HFFc6 (cell line): ENCODE results near the gene TSSK3. TPM values are rescaled to one million over a fixed set of nuclear protein-coding genes. Genes with fewer than 3 reads are reported as not detected.
A peak's percentile ranks its signal among the peaks of the same experiment; 100 is the strongest.

Experiments
- DNase-seq: peaks from one replicate; pipeline ENCODE4 v3.0.0-alpha.2; 2018
- H3K27ac Mint-ChIP-seq: 2 replicates; pipeline ENCODE4 v1.8.0; 2020; ENCODE audit warnings: mild to moderate bottlenecking, mixed read lengths
- H3K27me3 Mint-ChIP-seq: 2 replicates; pipeline ENCODE4 v1.8.0; 2021; ENCODE audit warnings: mild to moderate bottlenecking, moderate library complexity, mixed read lengths; ENCODE audit not compliant: insufficient read depth
- H3K36me3 Mint-ChIP-seq: 2 replicates; pipeline ENCODE4 v1.8.0; 2021; ENCODE audit warnings: low read depth, mixed read lengths
- H3K4me1 Mint-ChIP-seq: 2 replicates; pipeline ENCODE4 v1.8.0; 2020; ENCODE audit warnings: low read depth, mixed read lengths
- H3K4me3 Mint-ChIP-seq: 2 replicates; pipeline ENCODE4 v1.8.0; 2020; ENCODE audit warnings: mild to moderate bottlenecking, moderate library complexity, mixed read lengths
- H3K9me3 Mint-ChIP-seq: 2 replicates; pipeline ENCODE4 v1.8.0; 2020; ENCODE audit warnings: mild to moderate bottlenecking, mixed read lengths
- CTCF ChIP-seq: fragments of 200-600 bp; sonication (generic); IDR thresholded peaks from 2 replicates; pipeline ENCODE4 v1.5.0; 2021; ENCODE audit warnings: antibody characterized with exemption, mild to moderate bottlenecking
- total RNA-seq, 6 experiments: library from RNA; stranded (reverse); fragmentation: NEBNext Ultra II Directional; extraction: Animal tissue kit (Norgen Biotek cat#: 25700); gene quantifications; 2 replicates in 1 of 6; 3 replicates in 5 of 6; pipeline ENCODE4 v1.2.3, GENCODE V29; 2021

Gene TSSK3
- total RNA-seq, 6 experiments from 2014 or later, result 0.38 to 1.2 (median 0.72) TPM

- Mint-ChIP-seq H3K36me3 (peaks cover 18% of the 10 kb centered on the region; the same call in 1 of the 2 replicates), H3K4me3 (no peak overlapping the region), H3K27ac (no peak overlapping the region), H3K9me3 (no peaks in the 10 kb centered on the region), H3K27me3 (peaks cover 3% of the 10 kb centered on the region), H3K4me1 (peaks cover 17% of the 10 kb centered on the region)
- DNase-seq, result no peak
- TF ChIP-seq CTCF, result no peak
Measured at GRCh38 chr1:32333251-32333963, 28.9 kb upstream of the TSSK3 start.

GRCh38 chr1:32334274-32334861 is 28.0 kb upstream of the TSSK3 start:
- peaks cover 17% of the 10 kb centered on the region; the same call in 1 of the 2 replicates for H3K36me3 Mint-ChIP-seq
- H3K4me1 Mint-ChIP-seq, result peaks cover 25% of the 10 kb centered on the region
- DNase-seq, result no peak
- H3K27me3 Mint-ChIP-seq, result peaks cover 3% of the 10 kb centered on the region
- no peak for TF ChIP-seq CTCF
- H3K9me3 Mint-ChIP-seq, result no peaks in the 10 kb centered on the region
- H3K4me3 Mint-ChIP-seq, result peak overlapping the region; percentile 39; the same call in 1 of the 2 replicates
- H3K27ac Mint-ChIP-seq, result no peak overlapping the region; the same call in 1 of the 2 replicates

- Mint-ChIP-seq H3K4me1 (peaks cover 31% of the 10 kb centered on the region), H3K4me3 (peak overlapping the region; percentile 83), H3K27ac (no peak overlapping the region), H3K27me3 (peaks cover 4% of the 10 kb centered on the region), H3K36me3 (peaks cover 11% of the 10 kb centered on the region; the same call in 1 of the 2 replicates), H3K9me3 (no peaks in the 10 kb centered on the region)
- TF ChIP-seq CTCF, result peak; percentile 80
- no peak for DNase-seq
Measured at GRCh38 chr1:32334864-32335534, 27.3 kb upstream of the TSSK3 start.

GRCh38 chr1:32335535-32335789 is 26.9 kb upstream of the TSSK3 start:
- no peak overlapping the region for H3K4me3 Mint-ChIP-seq
- no peak overlapping the region for H3K27ac Mint-ChIP-seq
- peaks cover 9% of the 10 kb centered on the region; the same call in 1 of the 2 replicates for H3K36me3 Mint-ChIP-seq

More at GRCh38 chr1:32335535-32335789, 26.9 kb upstream of the TSSK3 start:
- no peak for TF ChIP-seq CTCF
- Mint-ChIP-seq H3K9me3 (no peaks in the 10 kb centered on the region), H3K4me1 (peaks cover 32% of the 10 kb centered on the region), H3K27me3 (peaks cover 4% of the 10 kb centered on the region)
- no peak for DNase-seq
